IPS-NIHi11 (cell line): ENCODE measurements around the gene FRS3.

Experiments used
- DNase-seq: peaks from one replicate; pipeline ENCODE4 v3.0.0; 2012; ENCODE audit warnings: mixed read lengths, low spot score

The FRS3 gene

GRCh38 chr6:41790045-41790444 lies 10.3 kb upstream of the FRS3 start:
- no peak for DNase-seq

GRCh38 chr6:41789390-41789724 lies 9.7 kb upstream of the FRS3 start:
- DNase-seq, result no peak

GRCh38 chr6:41787219-41787917 lies 7.7 kb upstream of the FRS3 start, which contains the start of gene TOMM6:
Gene TOMM6, plus strand, starts transcription at chr6:41787694. Its CDS starts 4 bp downstream, at chr6:41787698.
- peak; percentile 87 for DNase-seq

GRCh38 chr6:41786451-41787218 lies 6.9 kb upstream of the FRS3 start:
- peak; percentile 90 for DNase-seq

- DNase-seq, result peak; percentile 49
These were observed 6.2 kb upstream of the FRS3 start for GRCh38 chr6:41785689-41786450.

GRCh38 chr6:41785254-41785653 lies 5.6 kb upstream of the FRS3 start:
- DNase-seq, result no peak

- no peak for DNase-seq
These were observed 5.0 kb upstream of the FRS3 start for GRCh38 chr6:41784581-41785171.

GRCh38 chr6:41783106-41783780 lies 3.5 kb upstream of the FRS3 start:
- DNase-seq, result no peak

GRCh38 chr6:41781366-41781730 lies 1.6 kb upstream of the FRS3 start:
- no peak for DNase-seq

- no peak for DNase-seq
These were observed 1.1 kb upstream of the FRS3 start, which contains the start of gene PRICKLE4 for GRCh38 chr6:41780551-41781365. Gene PRICKLE4, plus strand, starts transcription at chr6:41780782. Its CDS starts 2,692 bp downstream, at chr6:41783474.

- DNase-seq, result no peak
These were observed 364 bp downstream of the FRS3 start for GRCh38 chr6:41779336-41779735.

- no peak for DNase-seq
These were observed 805 bp downstream of the FRS3 start for GRCh38 chr6:41778895-41779294.

- no peak for DNase-seq
These were observed 2.0 kb downstream of the FRS3 start for GRCh38 chr6:41777551-41778285.

GRCh38 chr6:41775293-41775882 lies 4.3 kb downstream of the FRS3 start:
- no peak for DNase-seq

- no peak for DNase-seq
These were observed 4.9 kb downstream of the FRS3 start for GRCh38 chr6:41774841-41775240.

GRCh38 chr6:41771058-41771983 lies 8.4 kb downstream of the FRS3 start:
- DNase-seq, result no peak

- DNase-seq, result no peak
These were observed 9.2 kb downstream of the FRS3 start for GRCh38 chr6:41770381-41771057.

- no peak for DNase-seq
These were observed 10.3 kb downstream of the FRS3 start for GRCh38 chr6:41769376-41769775.
